Measurements from ENCODE around the gene EPDR1. TPM values are rescaled to one million over a fixed set of nuclear protein-coding genes. Genes with fewer than 3 reads are reported as not detected.

The EPDR1 gene
- total RNA-seq: under 1 TPM; 0.19 to 0.48 TPM

DNA sequence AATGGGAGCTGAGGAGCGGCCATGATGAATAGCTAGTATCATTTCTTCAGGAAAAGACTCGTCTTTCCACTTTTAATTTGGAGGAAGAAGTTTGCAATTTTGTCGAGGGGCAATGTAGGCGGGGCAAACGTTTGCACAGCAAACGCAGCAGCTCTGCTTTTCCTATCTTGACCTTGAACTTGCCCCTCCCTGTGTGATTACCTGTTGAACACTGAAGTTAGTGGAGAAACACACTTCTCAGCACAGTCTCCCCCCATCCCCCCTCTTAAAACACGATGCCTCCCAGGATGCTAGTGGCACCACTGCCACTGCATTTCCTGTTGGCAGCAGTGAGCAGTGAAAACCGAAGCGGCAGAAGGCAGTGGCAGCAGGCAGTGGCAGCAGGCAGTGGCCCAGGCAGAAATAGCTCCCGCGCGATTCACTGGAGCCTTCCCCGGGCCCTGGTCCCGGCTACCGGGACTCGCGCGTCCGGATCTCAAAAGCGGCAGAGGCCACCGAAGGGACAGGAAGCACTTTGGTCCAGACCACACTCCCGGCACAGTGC lies at the start of gene EPDR1:
EPDR1 (plus strand) TSS at position 336 of the 544 bp plus-strand sequence. CDS start 300 bp downstream, outside the sequence.

DNA sequence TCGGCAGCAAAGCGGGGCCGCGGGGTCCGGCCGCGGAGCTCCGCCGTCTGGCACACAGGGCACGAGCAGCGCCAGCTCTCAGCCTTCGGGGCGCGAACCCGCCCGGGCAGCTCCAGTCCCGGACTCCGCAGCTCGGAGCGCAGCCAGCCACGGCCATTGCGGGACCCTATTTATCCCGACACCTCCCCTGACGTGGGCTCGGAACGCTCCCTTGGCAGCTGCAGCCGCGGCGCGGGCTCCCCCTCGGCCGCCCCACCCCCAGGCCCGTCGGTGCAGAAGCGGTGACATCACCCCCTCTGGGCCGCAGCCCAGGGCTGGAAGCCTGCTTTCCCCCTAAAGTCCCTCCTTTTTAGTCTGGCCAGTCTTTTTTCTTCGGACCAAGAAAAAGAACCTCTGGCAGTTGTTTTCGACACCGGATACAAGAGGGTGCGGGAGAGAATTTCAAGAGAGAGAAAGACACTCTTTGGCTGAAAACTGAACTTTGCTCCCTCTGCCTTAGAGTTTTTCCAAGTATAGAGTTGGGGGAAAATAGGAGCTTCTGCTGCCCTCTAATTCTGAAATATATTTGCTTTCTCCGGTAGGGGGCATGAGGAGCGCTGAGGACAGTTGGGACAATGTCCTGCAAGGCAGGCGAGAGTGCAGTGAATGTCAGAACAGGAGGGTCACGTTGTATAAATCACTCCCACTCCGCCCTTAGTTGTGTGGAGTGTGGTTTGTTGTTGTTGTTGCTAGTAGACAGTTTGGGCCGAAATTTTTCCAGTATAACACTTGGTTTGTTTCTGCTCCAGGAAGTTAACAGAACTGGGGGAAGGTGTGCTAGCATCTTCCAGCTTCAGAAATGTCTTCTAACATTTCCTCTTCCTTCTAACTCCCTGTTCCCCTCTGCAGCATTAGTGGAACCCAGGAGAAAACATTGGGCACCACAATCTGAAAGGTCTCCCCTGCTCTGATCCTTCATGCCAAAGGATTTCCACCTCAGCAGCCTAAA lies 3.5 kb upstream of the EPDR1 start, which contains the start of gene SFRP4:
SFRP4 (minus strand) TSS at position 145 of the 988 bp plus-strand sequence. CDS start 280 bp downstream, outside the sequence.

Other genes with a start within 250 kb of the EPDR1 start
- not detected for gene GPR141, start 236.9 kb upstream of the EPDR1 start, total RNA-seq
- gene NME8, start 72.0 kb upstream of the EPDR1 start, total RNA-seq: not detected
- not detected for gene SFRP4, start 3.8 kb upstream of the EPDR1 start, total RNA-seq

All from activated naive CD4-positive, alpha-beta T cell treated with anti-CD3 and anti-CD28 coated beads, Interleukin-2, amount 10 ng/mL, durations not matched to agents 5 hours and 36 hours (primary cell).